Liver (tissue), 9 donors: ENCODE results near the gene YTHDF1. TPM values are rescaled to one million over a fixed set of nuclear protein-coding genes. Genes with fewer than 3 reads are reported as not detected.
"Not testable (repeated sequence)": the region's sequence is repeated elsewhere in the genome, so short reads cannot be mapped to it uniquely, and the experiment has no call there.

Experiments used
- DNase-seq: peaks from one replicate; pipeline ENCODE4 v3.0.0-alpha.2; 2017; ENCODE audit warnings: low spot score
- H3K27ac ChIP-seq, 2 donors: one replicate each; pipeline ENCODE4 v1.7.0; 2013; ENCODE audit warnings: inconsistent platforms in 2 of 2, low read length in 2 of 2, control low read depth in 1 of 2, low read depth in 1 of 2, mild to moderate bottlenecking in 1 of 2
- H3K27me3 ChIP-seq, 4 donors: one replicate each; pipeline versions ENCODE4 v1.6.1 to v1.7.0; 2013; ENCODE audit warnings: low read length in 3 of 4, inconsistent platforms in 1 of 4, mild to moderate bottlenecking in 1 of 4, moderate library complexity in 1 of 4; ENCODE audit not compliant: control insufficient read depth in 4 of 4, insufficient read depth in 4 of 4
- H3K36me3 ChIP-seq, 4 donors: one replicate each; pipeline versions ENCODE4 v1.6.1 to v1.7.0; 2013; ENCODE audit warnings: low read length in 3 of 4, mild to moderate bottlenecking in 3 of 4, low read depth in 1 of 4, moderate library complexity in 1 of 4; ENCODE audit not compliant: control insufficient read depth in 4 of 4, insufficient read depth in 3 of 4
- H3K4me1 ChIP-seq, 4 donors: one replicate each; pipeline versions ENCODE4 v1.6.1 to v1.7.0; 2013; ENCODE audit warnings: low read length in 3 of 4, mild to moderate bottlenecking in 3 of 4, moderate library complexity in 1 of 4; ENCODE audit not compliant: control insufficient read depth in 4 of 4, insufficient read depth in 4 of 4
- H3K4me3 ChIP-seq, 3 donors: one replicate each; pipeline versions ENCODE4 v1.6.1 to v1.7.0; 2013; ENCODE audit warnings: low read length in 3 of 3, control low read depth in 1 of 3, low read depth in 1 of 3, mild to moderate bottlenecking in 1 of 3
- H3K9ac ChIP-seq, 2 donors: one replicate each; pipeline ENCODE4 v1.7.0; 2013; ENCODE audit warnings: low read length in 2 of 2, mild to moderate bottlenecking in 2 of 2, moderate library complexity in 2 of 2, control low read depth in 1 of 2, low read depth in 1 of 2
- H3K9me3 ChIP-seq, 4 donors: one replicate each; pipeline versions ENCODE4 v1.6.1 to v1.7.0; 2013; ENCODE audit warnings: low read length in 3 of 4; ENCODE audit not compliant: control insufficient read depth in 4 of 4
- ATF3 ChIP-seq: IDR thresholded peaks from 2 replicates; pipeline ENCODE4 v1.6.1; 2016; ENCODE audit warnings: antibody characterized with exemption
- EGR1 ChIP-seq, 2 donors: IDR thresholded peaks; 2 replicates each; pipeline ENCODE4 v1.6.1; 2016 to 2018; ENCODE audit warnings: antibody characterized with exemption in 2 of 2, low read depth in 2 of 2
- FOXA1 ChIP-seq: IDR thresholded peaks from 2 replicates; pipeline ENCODE4 v1.6.1; 2016; ENCODE audit warnings: antibody characterized with exemption
- FOXA2 ChIP-seq: IDR thresholded peaks from 2 replicates; pipeline ENCODE4 v1.6.1; 2016; ENCODE audit warnings: antibody characterized with exemption
- HNF4A ChIP-seq, 2 donors: conservative IDR thresholded peaks; 2 replicates each; pipeline ENCODE4 v1.6.1; 2016; ENCODE audit warnings: antibody characterized with exemption in 2 of 2, mild to moderate bottlenecking in 2 of 2
- HNF4G ChIP-seq: IDR thresholded peaks from 2 replicates; pipeline ENCODE4 v1.6.1; 2016; ENCODE audit warnings: antibody characterized with exemption
- JUND ChIP-seq, 2 donors: IDR thresholded peaks; 2 replicates each; pipeline ENCODE4 v1.6.1; 2016; ENCODE audit warnings: antibody characterized with exemption in 2 of 2
- MAX ChIP-seq: IDR thresholded peaks from 2 replicates; pipeline ENCODE4 v1.6.1; 2016; ENCODE audit warnings: antibody characterized with exemption
- NR2F2 ChIP-seq: IDR thresholded peaks from 2 replicates; pipeline ENCODE4 v1.6.1; 2016; ENCODE audit warnings: antibody characterized with exemption
- RAD21 ChIP-seq, 2 donors: IDR thresholded peaks; 2 replicates each; pipeline ENCODE4 v1.6.1; 2016; ENCODE audit warnings: antibody characterized with exemption in 2 of 2, mild to moderate bottlenecking in 2 of 2
- REST ChIP-seq: IDR thresholded peaks from 2 replicates; pipeline ENCODE4 v1.6.1; 2016; ENCODE audit warnings: antibody characterized with exemption, mild to moderate bottlenecking
- RXRA ChIP-seq, 2 donors: IDR thresholded peaks; 2 replicates each; pipeline ENCODE4 v1.6.1; 2017 to 2018; ENCODE audit warnings: antibody characterized with exemption in 2 of 2, mild to moderate bottlenecking in 1 of 2
- SP1 ChIP-seq: IDR thresholded peaks from 2 replicates; pipeline ENCODE4 v1.6.1; 2018; ENCODE audit warnings: antibody characterized with exemption, mild to moderate bottlenecking
- TAF1 ChIP-seq: conservative IDR thresholded peaks from 2 replicates; pipeline ENCODE4 v1.6.1; 2016; ENCODE audit warnings: antibody characterized with exemption, mild to moderate bottlenecking
- YY1 ChIP-seq: IDR thresholded peaks from 2 replicates; pipeline ENCODE4 v1.6.1; 2016; ENCODE audit warnings: antibody characterized with exemption, mild to moderate bottlenecking
- WGBS: extraction: QIAGEN DNeasy Blood & Tissue Kit; methylation state at CpG from one replicate; pipeline ENCODE4 v1.1.7; 2013; 5-methylcytosine and 5-hydroxymethylcytosine counted together
- polyA plus RNA-seq, 2 donors: library from polyadenylated mRNA; stranded (reverse) in 1 of 2; unstranded in 1 of 2; fragments of 200-250 nt in 1 of 2; fragments of >200 nt in 1 of 2; fragmentation: Nextera tagmentation in 1 of 2; extraction: Ambion mirVana in 1 of 2; gene quantifications; one replicate each; pipeline versions ENCODE4 v1.2.1 to v1.2.3, GENCODE V29; 2013 to 2015
- total RNA-seq, 2 donors: library from RNA; depleted of rRNA; stranded (reverse); fragments of >200 nt; gene quantifications; one replicate each; pipeline ENCODE4 v1.2.3, GENCODE V29; 2014
- donor health status: healthy.
- donor health status: healthy.
- donor health status: healthy.
- donor health status: healthy.
- donor health status: healthy.

The YTHDF1 gene
- total and polyA plus RNA-seq, 4 donors = 6.8 to 19.5 (median 14.9) TPM

GRCh38 chr20:63252284-63252711 lies 36.4 kb upstream of the YTHDF1 start:
- 59% methylated on average over 8 of the region's 8 CpGs for WGBS
- no peak for DNase-seq
- no peak overlapping the region for H3K9ac ChIP-seq
- no peak overlapping the region for H3K4me3 ChIP-seq
- peaks cover 0 to 12% (median 2%) of the 10 kb centered on the region in 4 donors for H3K4me1 ChIP-seq
- H3K27me3 ChIP-seq = peaks cover 3 to 17% (median 8%) of the 10 kb centered on the region in 4 donors
- H3K9me3 ChIP-seq = no peaks in the 10 kb centered on the region
- no peaks in the 10 kb centered on the region for H3K36me3 ChIP-seq
- no peak overlapping the region for H3K27ac ChIP-seq
- TF ChIP-seq NR2F2 = no peak
- TF ChIP-seq FOXA2 = no peak
- TF ChIP-seq RAD21 (IDR thresholded peaks at IDR 0.05) = no peak
- no peak for TF ChIP-seq HNF4A (conservative IDR thresholded peaks at IDR 0.05)
- TF ChIP-seq TAF1 = no peak
- no peak for TF ChIP-seq FOXA1
- no peak for TF ChIP-seq JUND (IDR thresholded peaks at IDR 0.05)
- no peak for TF ChIP-seq RXRA (IDR thresholded peaks at IDR 0.05)
- no peak for TF ChIP-seq ATF3
- no peak for TF ChIP-seq SP1
- TF ChIP-seq YY1 = no peak
- no peak for TF ChIP-seq REST

- H3K4me3 ChIP-seq, DNase-seq, H3K9me3 ChIP-seq, H3K9ac ChIP-seq, H3K36me3 ChIP-seq, H3K27ac ChIP-seq: not testable (repeated sequence)
- peaks cover 3 to 17% (median 8%) of the 10 kb centered on the region in 4 donors for H3K27me3 ChIP-seq
- whole genome bisulfite sequencing = 30% methylated on average over 12 of the region's 14 CpGs
- peaks cover 0 to 12% (median 2%) of the 10 kb centered on the region in 4 donors for H3K4me1 ChIP-seq
Measured at GRCh38 chr20:63251350-63251749, 35.4 kb upstream of the YTHDF1 start.

- Histone ChIP-seq H3K9ac (no peak overlapping the region), H3K27me3 (peaks cover 0 to 13% (median 4%) of the 10 kb centered on the region in 4 donors)
Measured at GRCh38 chr20:63249891-63250290, 34.0 kb upstream of the YTHDF1 start.

More at GRCh38 chr20:63249891-63250290, 34.0 kb upstream of the YTHDF1 start:
- H3K36me3 ChIP-seq = no peaks in the 10 kb centered on the region
- H3K27ac ChIP-seq = no peak overlapping the region
- H3K9me3 ChIP-seq = no peaks in the 10 kb centered on the region
- WGBS = 90% methylated on average over 15 of the region's 15 CpGs
- peaks cover 0 to 12% (median 2%) of the 10 kb centered on the region in 4 donors for H3K4me1 ChIP-seq
- TF ChIP-seq HNF4G (no peak), MAX (no peak), FOXA1 (no peak), HNF4A (conservative IDR thresholded peaks at IDR 0.05) (no peak), EGR1 (IDR thresholded peaks at IDR 0.05; ENCODE audit: low read depth in 2 of 2) (no peak), FOXA2 (no peak), ATF3 (no peak), TAF1 (no peak), SP1 (no peak), RAD21 (IDR thresholded peaks at IDR 0.05) (no peak), YY1 (no peak), JUND (IDR thresholded peaks at IDR 0.05) (no peak), NR2F2 (no peak)
- no peak overlapping the region for H3K4me3 ChIP-seq
- no peak for DNase-seq
